H1 (cell line): ENCODE results near the gene ACACB. TPM values are rescaled to one million over a fixed set of nuclear protein-coding genes. Genes with fewer than 3 reads are reported as not detected.

Source experiments
- CTCF ChIA-PET: fragments of 300-600 bp; sonication (Branson Sonifier 250); formaldehyde crosslinking; loops from one replicate; lab custom pipeline; 2021; ENCODE audit not compliant: partially characterized antibody; lab: Charles Lee
- POLR2A ChIA-PET: fragments of 300-600 bp; sonication (Branson Sonifier 250); formaldehyde crosslinking; loops from one replicate; lab custom pipeline; 2021; ENCODE audit warnings: inconsistent platforms; ENCODE audit not compliant: partially characterized antibody; lab: Charles Lee
- DNase-seq, 2 experiments: peaks; one replicate each; pipeline versions ENCODE4 v3.0.0 to v3.0.0-alpha.2; 2010 to 2022; ENCODE audit warnings: low spot score in 2 of 2, low read depth in 1 of 2, mixed read lengths in 1 of 2
- FAIRE-seq: peaks from 2 replicates; lab custom pipeline; 2011; peaks lifted over from hg19 to GRCh38; lab: Jason Lieb, UNC
- H2AFZ ChIP-seq: 2 replicates; pipeline ENCODE4 v1.8.1; 2012; ENCODE audit warnings: low read length, inconsistent platforms
- H2AK5ac ChIP-seq: 2 replicates; pipeline ENCODE4 v1.6.1; 2013; ENCODE audit warnings: low read depth, low read length
- H2BK120ac ChIP-seq: replicated peaks from 2 replicates; pipeline ENCODE3; 2013; ENCODE audit warnings: low read depth, low read length, inconsistent platforms
- H2BK12ac ChIP-seq: 2 replicates; pipeline ENCODE4 v1.6.1; 2013; ENCODE audit warnings: low read depth, low read length
- H2BK15ac ChIP-seq: 2 replicates; pipeline ENCODE4 v1.6.1; 2013; ENCODE audit warnings: low read length
- H2BK20ac ChIP-seq: 2 replicates; pipeline ENCODE4 v1.6.1; 2013; ENCODE audit warnings: low read length
- H2BK5ac ChIP-seq: 2 replicates; pipeline ENCODE4 v1.6.1; 2013; ENCODE audit warnings: low read depth, low read length
- H3K14ac ChIP-seq: 2 replicates; pipeline ENCODE4 v1.6.1; 2013; ENCODE audit warnings: inconsistent platforms; ENCODE audit not compliant: insufficient read length
- H3K18ac ChIP-seq: 2 replicates; pipeline ENCODE4 v1.6.1; 2013; ENCODE audit warnings: low read length; ENCODE audit errors: extremely low read depth
- H3K23ac ChIP-seq: 2 replicates; pipeline ENCODE4 v1.6.1; 2013; ENCODE audit warnings: inconsistent platforms; ENCODE audit not compliant: insufficient read length
- H3K23me2 ChIP-seq: 2 replicates; pipeline ENCODE4 v1.6.1; 2013; ENCODE audit warnings: low read depth, low read length
- H3K27ac ChIP-seq: 2 replicates; pipeline ENCODE4 v1.6.1; 2011; ENCODE audit warnings: low read depth, low read length, inconsistent platforms
- H3K27me3 ChIP-seq, 4 experiments: replicated peaks in 1 of 4; 1 replicate in 1 of 4; 2 replicates in 3 of 4; pipeline versions ENCODE4 v1.6.1 to v1.8.1; 2011 to 2013; ENCODE audit warnings: low read length in 3 of 4, mild to moderate bottlenecking in 3 of 4, inconsistent platforms in 2 of 4, mixed read lengths in 2 of 4, moderate library complexity in 1 of 4; ENCODE audit not compliant: control insufficient read depth in 3 of 4, insufficient read depth in 3 of 4; ENCODE audit errors: extremely low read depth in 1 of 4
- H3K36me3 ChIP-seq, 4 experiments: 2 replicates each; pipeline versions ENCODE4 v1.6.1 to v1.8.1; 2011 to 2013; ENCODE audit warnings: mild to moderate bottlenecking in 4 of 4, low read length in 3 of 4, moderate library complexity in 2 of 4, control low read depth in 1 of 4, inconsistent platforms in 1 of 4; ENCODE audit not compliant: insufficient read depth in 4 of 4, control insufficient read depth in 2 of 4
- H3K4ac ChIP-seq: replicated peaks from 2 replicates; pipeline ENCODE3; 2013; ENCODE audit warnings: low read length, low read depth, mixed read lengths, inconsistent platforms; ENCODE audit not compliant: insufficient read length
- H3K4me1 ChIP-seq, 4 experiments: replicated peaks in 1 of 4; 1 replicate in 1 of 4; 2 replicates in 3 of 4; pipeline versions ENCODE4 v1.6.1 to v1.8.1; 2011 to 2013; ENCODE audit warnings: low read length in 3 of 4, inconsistent platforms in 2 of 4, mixed read lengths in 1 of 4; ENCODE audit not compliant: insufficient read depth in 4 of 4, control insufficient read depth in 3 of 4
- H3K4me2 ChIP-seq, 2 experiments: 2 replicates each; pipeline versions ENCODE4 v1.6.1 to v1.8.1; 2011 to 2013; ENCODE audit warnings: low read depth in 2 of 2, low read length in 2 of 2, control low read depth in 1 of 2, inconsistent platforms in 1 of 2, mild to moderate bottlenecking in 1 of 2; ENCODE audit not compliant: insufficient read depth in 1 of 2
- H3K4me3 ChIP-seq, 4 experiments: fragments of 200-600, 300-600 bp in 1 of 4; sonication (generic), shearing (Covaris generic), sonication (Bioruptor Twin) in 1 of 4; 2 replicates each; pipeline versions ENCODE4 v1.5.1 to v1.8.1; 2011 to 2016; ENCODE audit warnings: low read length in 4 of 4, low read depth in 3 of 4, control low read depth in 2 of 4, inconsistent platforms in 2 of 4, mild to moderate bottlenecking in 2 of 4, mixed read lengths in 1 of 4, moderate library complexity in 1 of 4; ENCODE audit not compliant: insufficient read depth in 2 of 4; ENCODE audit errors: extremely low read depth in 1 of 4
- H3K56ac ChIP-seq: replicated peaks from 2 replicates; pipeline ENCODE3; 2013; ENCODE audit warnings: low read depth, mild to moderate bottlenecking, mixed read lengths, low read length, inconsistent platforms; ENCODE audit not compliant: insufficient read length
- H3K79me1 ChIP-seq: 2 replicates; pipeline ENCODE4 v1.6.1; 2013; ENCODE audit warnings: low read depth, low read length, control low read depth
- H3K79me2 ChIP-seq, 2 experiments: 2 replicates each; pipeline versions ENCODE4 v1.6.1 to v1.8.1; 2012 to 2013; ENCODE audit warnings: low read length in 2 of 2, mild to moderate bottlenecking in 2 of 2, inconsistent platforms in 1 of 2; ENCODE audit not compliant: insufficient read depth in 2 of 2, control insufficient read depth in 1 of 2
- H3K9ac ChIP-seq, 4 experiments: replicated peaks in 1 of 4; 1 replicate in 1 of 4; 2 replicates in 3 of 4; pipeline versions ENCODE4 v1.6.1 to v1.8.1; 2011 to 2013; ENCODE audit warnings: low read depth in 3 of 4, low read length in 3 of 4, control low read depth in 2 of 4, mild to moderate bottlenecking in 2 of 4, moderate library complexity in 2 of 4, inconsistent platforms in 1 of 4; ENCODE audit errors: extremely low read depth in 1 of 4
- H3K9me3 ChIP-seq, 2 experiments: 2 replicates each; pipeline versions ENCODE4 v1.6.1 to v1.8.1; 2012 to 2013; ENCODE audit warnings: mild to moderate bottlenecking in 2 of 2, moderate library complexity in 2 of 2, control low read depth in 1 of 2, inconsistent platforms in 1 of 2, low read depth in 1 of 2, low read length in 1 of 2, mixed read lengths in 1 of 2; ENCODE audit not compliant: insufficient read depth in 2 of 2
- H4K20me1 ChIP-seq, 2 experiments: replicated peaks in 1 of 2; 2 replicates each; pipeline versions ENCODE3 to v1.8.1; 2011 to 2013; ENCODE audit warnings: inconsistent platforms in 2 of 2, low read length in 2 of 2, mild to moderate bottlenecking in 1 of 2; ENCODE audit not compliant: insufficient read depth in 2 of 2, control insufficient read depth in 1 of 2
- H4K5ac ChIP-seq: 2 replicates; pipeline ENCODE4 v1.6.1; 2013; ENCODE audit warnings: low read length, low read depth, mixed read lengths, inconsistent platforms; ENCODE audit not compliant: insufficient read length
- H4K8ac ChIP-seq: 2 replicates; pipeline ENCODE4 v1.8.0; 2013; ENCODE audit warnings: mild to moderate bottlenecking, moderate library complexity, low read length, inconsistent platforms; ENCODE audit not compliant: insufficient read depth; ENCODE audit errors: extremely low read depth
- H4K91ac ChIP-seq: replicated peaks from 2 replicates; pipeline ENCODE3; 2013; ENCODE audit warnings: low read length, mixed read lengths, inconsistent platforms; ENCODE audit not compliant: insufficient read length
- ASH2L ChIP-seq: fragments of 200-600, 300-600 bp; sonication (generic); IDR thresholded peaks from one replicate; pipeline ENCODE4 v1.7.1; 2017; ENCODE audit warnings: low read length
- EGR1 ChIP-seq: IDR thresholded peaks from 2 replicates; pipeline ENCODE4 v1.6.1; 2011; ENCODE audit warnings: low read depth, low read length, borderline replicate concordance
- HDAC6 ChIP-seq: IDR thresholded peaks from one replicate; pipeline ENCODE4 v1.7.1; 2012; ENCODE audit warnings: low read depth, mild to moderate bottlenecking, inconsistent platforms, low read length, moderate library complexity
- JUN ChIP-seq: IDR thresholded peaks from 2 replicates; pipeline ENCODE4 v1.6.1; 2011; ENCODE audit warnings: low read depth, mild to moderate bottlenecking, improper control_type of control experiment, low read length
- RBBP5 ChIP-seq: IDR thresholded peaks from 2 replicates; pipeline ENCODE4 v1.7.1; 2012; ENCODE audit warnings: low read depth, mild to moderate bottlenecking, inconsistent platforms, low read length, moderate library complexity, borderline replicate concordance
- SIN3A ChIP-seq, 2 experiments: IDR thresholded peaks in 1 of 2; conservative IDR thresholded peaks in 1 of 2; 2 replicates each; pipeline ENCODE4 v1.6.1; 2011 to 2012; ENCODE audit warnings: low read length in 2 of 2, improper control_type of control experiment in 1 of 2, low read depth in 1 of 2, mild to moderate bottlenecking in 1 of 2
- SIX5 ChIP-seq: IDR thresholded peaks from 2 replicates; pipeline ENCODE4 v1.6.1; 2011; ENCODE audit warnings: mild to moderate bottlenecking, low read depth, low read length
- SUZ12 ChIP-seq: fragments of 200-600 bp; sonication (generic); IDR thresholded peaks from 2 replicates; pipeline ENCODE4 v1.6.1; 2012; ENCODE audit warnings: mild to moderate bottlenecking, inconsistent platforms, low read length, moderate library complexity, mixed read lengths
- TAF1 ChIP-seq: IDR thresholded peaks from 2 replicates; pipeline ENCODE4 v1.6.1; 2011; ENCODE audit warnings: mild to moderate bottlenecking, low read depth, low read length
- TEAD4 ChIP-seq: IDR thresholded peaks from 2 replicates; pipeline ENCODE4 v1.6.1; 2012; ENCODE audit warnings: low read depth, low read length, inconsistent platforms, mixed read lengths
- WGBS, 2 experiments: shearing (Covaris generic) in 1 of 2; methylation state at CpG; one replicate each; pipeline versions ENCODE4 v1.1.6 to v1.1.7; 2013 to 2015; ENCODE audit warnings: low lambda C conversion rate in 2 of 2, mixed read lengths in 2 of 2, inconsistent platforms in 1 of 2, low coverage in 1 of 2, missing lambda C conversion rate in 1 of 2; ENCODE audit not compliant: insufficient replicate concordance in 2 of 2, insufficient coverage in 1 of 2, insufficient read length in 1 of 2; ENCODE audit errors: extremely low coverage in 1 of 2, missing lambda C conversion rate in 1 of 2; 5-methylcytosine and 5-hydroxymethylcytosine counted together
- polyA plus RNA-seq, 7 experiments: library from polyadenylated mRNA; depleted of rRNA in 3 of 7; stranded (reverse) in 5 of 7; unstranded in 2 of 7; fragments of >200 nt in 5 of 7; fragments of 200-250 nt in 2 of 7; gene quantifications; 1 replicate in 5 of 7; 2 replicates in 1 of 7; 4 replicates in 1 of 7; pipeline versions ENCODE4 v1.2.1 to v1.2.3, GENCODE V29; 2011 to 2013; ENCODE audit warnings: missing spikeins in 2 of 7, mixed read lengths in 2 of 7
- total RNA-seq: library from RNA; stranded (reverse); fragmentation: NEBNext Ultra II Directional; extraction: Animal tissue kit (Norgen Biotek cat#: 25700); gene quantifications from 2 replicates; pipeline ENCODE4 v1.2.1, GENCODE V29; 2021
- TF ChIP-seq, protein P1 (sequence below), 3 experiments: IDR thresholded peaks; 1 replicate in 2 of 3; 2 replicates in 1 of 3; pipeline versions ENCODE4 v1.5.1 to v1.6.1; 2011; ENCODE audit warnings: low read length in 3 of 3, mild to moderate bottlenecking in 3 of 3, inconsistent platforms in 2 of 3, low read depth in 1 of 3, moderate library complexity in 1 of 3; ENCODE audit not compliant: insufficient read depth in 1 of 3; ENCODE audit errors: control extremely low read depth in 1 of 3
- TF ChIP-seq, protein P2 (sequence below): IDR thresholded peaks from 2 replicates; pipeline ENCODE4 v1.6.1; 2011; ENCODE audit warnings: low read depth, mild to moderate bottlenecking, low read length; ENCODE audit not compliant: insufficient read depth

The ACACB gene
- total and polyA plus RNA-seq, 2 of the 8 experiments (the other 6 are each of a cell fraction or from before 2014, with no cell fraction given), result 5.8 to 15.3 TPM

DNA sequence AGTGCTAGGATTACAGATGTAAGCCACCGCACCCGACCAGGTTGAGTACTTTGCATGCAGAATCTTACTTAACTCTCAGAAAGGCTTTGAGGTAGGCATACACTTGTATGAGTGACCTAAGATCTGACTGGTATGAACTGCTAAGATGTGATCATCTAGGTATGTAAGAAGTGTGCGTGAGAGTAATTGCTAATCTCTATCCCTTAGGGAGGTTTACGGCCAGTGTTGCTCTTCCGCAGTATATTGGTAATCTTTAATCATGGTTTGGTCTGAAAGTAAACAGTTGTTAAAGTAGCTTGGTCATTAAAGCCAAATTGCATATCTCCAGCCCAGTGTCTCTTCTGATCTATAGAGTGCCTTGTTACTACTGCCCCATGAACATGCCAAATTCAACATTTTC is 11.2 kb upstream of the ACACB start:
- no peak overlapping the region for H4K8ac ChIP-seq
- no peaks in the 10 kb centered on the region for H3K4me1 ChIP-seq
- H3K56ac ChIP-seq, result no peak overlapping the region
- TF ChIP-seq, protein P1, sequence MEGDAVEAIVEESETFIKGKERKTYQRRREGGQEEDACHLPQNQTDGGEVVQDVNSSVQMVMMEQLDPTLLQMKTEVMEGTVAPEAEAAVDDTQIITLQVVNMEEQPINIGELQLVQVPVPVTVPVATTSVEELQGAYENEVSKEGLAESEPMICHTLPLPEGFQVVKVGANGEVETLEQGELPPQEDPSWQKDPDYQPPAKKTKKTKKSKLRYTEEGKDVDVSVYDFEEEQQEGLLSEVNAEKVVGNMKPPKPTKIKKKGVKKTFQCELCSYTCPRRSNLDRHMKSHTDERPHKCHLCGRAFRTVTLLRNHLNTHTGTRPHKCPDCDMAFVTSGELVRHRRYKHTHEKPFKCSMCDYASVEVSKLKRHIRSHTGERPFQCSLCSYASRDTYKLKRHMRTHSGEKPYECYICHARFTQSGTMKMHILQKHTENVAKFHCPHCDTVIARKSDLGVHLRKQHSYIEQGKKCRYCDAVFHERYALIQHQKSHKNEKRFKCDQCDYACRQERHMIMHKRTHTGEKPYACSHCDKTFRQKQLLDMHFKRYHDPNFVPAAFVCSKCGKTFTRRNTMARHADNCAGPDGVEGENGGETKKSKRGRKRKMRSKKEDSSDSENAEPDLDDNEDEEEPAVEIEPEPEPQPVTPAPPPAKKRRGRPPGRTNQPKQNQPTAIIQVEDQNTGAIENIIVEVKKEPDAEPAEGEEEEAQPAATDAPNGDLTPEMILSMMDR (IDR thresholded peaks at IDR 0.05; ENCODE audit: control extremely low read depth in 1 of 3, insufficient read depth in 1 of 3, low read depth in 1 of 3, low read length in 3 of 3), result no peak
- TF ChIP-seq HDAC6, result no peak
- TF ChIP-seq ASH2L, result no peak
- no peak for TF ChIP-seq EGR1
- TF ChIP-seq, protein P2, sequence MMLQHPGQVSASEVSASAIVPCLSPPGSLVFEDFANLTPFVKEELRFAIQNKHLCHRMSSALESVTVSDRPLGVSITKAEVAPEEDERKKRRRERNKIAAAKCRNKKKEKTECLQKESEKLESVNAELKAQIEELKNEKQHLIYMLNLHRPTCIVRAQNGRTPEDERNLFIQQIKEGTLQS, result no peak
- no peak for TF ChIP-seq TEAD4
- TF ChIP-seq SUZ12, result no peak
- TF ChIP-seq SIX5, result no peak
- TF ChIP-seq JUN, result no peak
- TF ChIP-seq SIN3A (conservative IDR thresholded peaks at IDR 0.05 in 1 of 2, IDR thresholded peaks at IDR 0.05 in 1 of 2; ENCODE audit: low read depth in 1 of 2, low read length in 2 of 2), result no peak
- TF ChIP-seq TAF1, result no peak
- TF ChIP-seq RBBP5, result no peak
- DNase-seq (no peak), FAIRE-seq (no peak)
- no peak overlapping the region for H2AFZ ChIP-seq
- H3K23me2 ChIP-seq, result no peaks in the 10 kb centered on the region
- H3K27ac ChIP-seq, result no peak overlapping the region
- 96% methylated on average over 5 of the region's 5 CpGs; no CpG with 5 or more reads in 1 of the 2 experiments for WGBS, 2 experiments
- H3K18ac ChIP-seq, result no peak overlapping the region
- no peak overlapping the region for H3K4me3 ChIP-seq
- H4K91ac ChIP-seq, result no peak overlapping the region
- no peak overlapping the region for H2BK120ac ChIP-seq
- no peak overlapping the region for H4K5ac ChIP-seq
- H3K36me3 ChIP-seq, result peaks cover 43 to 91% (median 69%) of the 10 kb centered on the region in 4 experiments
- H2BK20ac ChIP-seq, result no peak overlapping the region
- no peaks in the 10 kb centered on the region for H3K9me3 ChIP-seq
- no peak overlapping the region for H2AK5ac ChIP-seq
- H3K14ac ChIP-seq, result no peak overlapping the region
- H4K20me1 ChIP-seq, result peaks cover 0 to 9% of the 10 kb centered on the region in 2 experiments
- no peak overlapping the region for H3K9ac ChIP-seq
- no peak overlapping the region for H3K23ac ChIP-seq
- no peaks in the 10 kb centered on the region for H3K79me1 ChIP-seq
- ChIA-PET POLR2A (no interaction called here), CTCF (no interaction called here)
- H3K27me3 ChIP-seq, result no peaks in the 10 kb centered on the region
- H2BK5ac ChIP-seq, result no peak overlapping the region
- H2BK12ac ChIP-seq, result no peak overlapping the region
- H3K4ac ChIP-seq, result no peak overlapping the region
- no peak overlapping the region for H3K4me2 ChIP-seq
- H3K79me2 ChIP-seq, result peaks cover 0 to 7% of the 10 kb centered on the region in 2 experiments; a peak in 2 of 4 replicates
- H2BK15ac ChIP-seq, result no peak overlapping the region
